K562 (cell line): ENCODE data around the gene ZNF513. TPM values are rescaled to one million over a fixed set of nuclear protein-coding genes. Genes with fewer than 3 reads are reported as not detected.
A peak's percentile ranks its signal among the peaks of the same experiment; 100 is the strongest.

Experiments
- ELK1 ChIP-seq: sonication (generic); formaldehyde crosslinking; IDR thresholded peaks from 2 replicates; pipeline ENCODE4 v1.8.1; 2022; ENCODE audit warnings: missing genetic modification reagents
- FOXM1 ChIP-seq, 2 experiments: fragments of 450-650 bp in 1 of 2; sonication (generic) in 1 of 2; formaldehyde crosslinking in 1 of 2; IDR thresholded peaks; 2 replicates each; pipeline versions ENCODE4 v1.6.1 to v1.9.0; 2017 to 2022; ENCODE audit warnings: low read depth in 2 of 2, mild to moderate bottlenecking in 2 of 2, missing genetic modification reagents in 1 of 2, moderate library complexity in 1 of 2
- HDAC8 ChIP-seq: fragments of 450-650 bp; IDR thresholded peaks from 2 replicates; pipeline ENCODE4 v1.6.1; 2016; ENCODE audit warnings: mild to moderate bottlenecking, missing genetic modification characterization, moderate library complexity, missing compliant biosample characterization
- PHTF2 ChIP-seq: fragments of 250-450 bp; sonication (Bioruptor Pico); IDR thresholded peaks from 2 replicates; pipeline ENCODE4 v1.5.0; 2021; ENCODE audit warnings: mild to moderate bottlenecking
- SRF ChIP-seq, 2 experiments: fragments of 250-450, 450-650 bp in 1 of 2; sonication (Bioruptor Pico) in 1 of 2; sonication (generic) in 1 of 2; formaldehyde crosslinking; IDR thresholded peaks; 2 replicates each; pipeline versions ENCODE4 v1.5.0 to v1.5.1; 2020 to 2022; ENCODE audit warnings: mild to moderate bottlenecking in 1 of 2, missing genetic modification reagents in 1 of 2
- XRCC5 ChIP-seq: fragments of 200-400 bp; formaldehyde crosslinking; IDR thresholded peaks from 2 replicates; pipeline ENCODE4 v1.6.1; 2017; ENCODE audit warnings: low read depth, mild to moderate bottlenecking, low read length
- ZBTB11 ChIP-seq, 3 experiments: fragments of 200-800 bp in 1 of 3; fragments of 250-450 bp in 1 of 3; fragments of 450-650 bp in 1 of 3; sonication (Bioruptor Pico) in 1 of 3; sonication (Bioruptor generic) in 1 of 3; formaldehyde crosslinking in 1 of 3; IDR thresholded peaks; 2 replicates each; pipeline versions ENCODE4 v1.6.1 to v1.8.0; 2016 to 2022; ENCODE audit warnings: mild to moderate bottlenecking in 2 of 3, missing genetic modification characterization in 2 of 3, missing compliant biosample characterization in 1 of 3, moderate library complexity in 1 of 3
- ZNF707 ChIP-seq: fragments of 250-450 bp; sonication (Bioruptor Pico); conservative IDR thresholded peaks from 2 replicates; pipeline ENCODE4 v1.8.0; 2022; ENCODE audit warnings: inconsistent platforms, mild to moderate bottlenecking, moderate library complexity
- polyA plus RNA-seq, 8 experiments: library from polyadenylated mRNA; depleted of rRNA in 4 of 8; stranded (reverse) in 5 of 8; unstranded in 3 of 8; fragments of >200 nt; fragmentation: Nextera tagmentation in 2 of 8; fragmentation: Illumina TruSeq in 1 of 8; extraction: Ambion mirVana in 2 of 8; extraction: Trizol in 1 of 8; gene quantifications; 2 replicates each; pipeline versions ENCODE4 v1.2.1 to v1.2.3, GENCODE V29; 2011 to 2014; ENCODE audit warnings: inconsistent platforms in 1 of 8, missing spikeins in 1 of 8
- total RNA-seq, 7 experiments: library from RNA; depleted of rRNA in 6 of 7; stranded (reverse); fragments of >200 nt in 6 of 7; fragmentation: Illumina TruSeq in 2 of 7; extraction: Trizol in 2 of 7; gene quantifications; 2 replicates each; pipeline versions ENCODE4 v1.2.1 to v1.2.3, GENCODE V29; 2011 to 2021; ENCODE audit warnings: low replicate concordance in 1 of 7
- TF ChIP-seq, protein P1 (sequence below): fragments of 250-450 bp; sonication (Bioruptor Pico); IDR thresholded peaks from 2 replicates; pipeline ENCODE4 v1.5.1; 2021; ENCODE audit warnings: mild to moderate bottlenecking
- TF ChIP-seq, protein P2 (sequence below): fragments of 250-450 bp; sonication (Bioruptor Pico); IDR thresholded peaks from 2 replicates; pipeline ENCODE4 v1.4.0; 2020; ENCODE audit warnings: borderline replicate concordance
- TF ChIP-seq, protein P3 (sequence below): fragments of 450-650 bp; conservative IDR thresholded peaks from 2 replicates; pipeline ENCODE4 v1.6.1; 2016; ENCODE audit warnings: missing genetic modification characterization, low read depth, mild to moderate bottlenecking, control low read depth, missing compliant biosample characterization

The ZNF513 gene
- total and polyA plus RNA-seq, 9 of the 15 experiments (the other 6 are each of a cell fraction or from before 2014, with no cell fraction given) = 0.04 to 13.6 (median 4.4) TPM

DNA sequence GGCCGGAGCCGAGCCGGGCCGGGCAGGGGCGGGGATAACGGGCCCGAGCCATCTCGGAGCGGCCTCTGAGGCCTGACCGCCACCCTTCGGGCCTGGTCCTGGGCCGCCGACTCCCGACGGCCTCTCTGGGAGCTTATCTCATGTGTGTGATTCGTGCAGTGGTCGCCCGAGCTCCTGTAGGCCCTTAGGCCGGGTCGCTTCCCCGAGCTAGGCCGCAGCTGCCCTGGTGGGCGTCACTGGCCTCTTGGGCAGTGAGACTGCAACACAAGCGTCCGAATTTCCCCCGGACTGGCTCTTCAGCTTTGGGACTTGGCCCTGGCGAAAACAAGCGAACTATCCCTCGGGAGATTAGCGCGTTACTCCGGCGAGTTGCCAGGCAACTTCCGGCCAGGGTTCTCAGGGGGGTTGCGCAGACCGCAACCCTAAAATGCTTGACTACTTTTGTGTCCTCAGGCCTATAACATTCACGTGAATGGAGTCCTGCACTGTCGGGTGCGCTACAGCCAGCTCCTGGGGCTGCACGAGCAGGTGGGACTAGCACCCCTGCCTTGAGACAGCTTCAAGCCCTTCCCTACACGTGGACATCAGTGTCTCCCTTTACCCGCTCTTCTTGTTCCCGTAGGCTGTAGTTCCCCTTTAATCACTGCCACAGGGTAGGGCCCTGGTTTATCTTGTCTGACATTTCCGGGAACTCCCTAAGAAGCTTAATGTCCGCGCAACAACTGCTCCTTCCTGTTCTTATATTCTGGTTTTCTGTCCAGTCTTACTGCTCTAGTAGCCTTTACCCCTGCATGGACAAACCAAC is 9.5 kb downstream of the ZNF513 start (continued):
- TF ChIP-seq ZBTB11 (CRISPR knock-in tag; IDR thresholded peaks at IDR 0.05) (peak in 1 of 3 experiments; percentile 22; a peak in 1 of 6 replicates), SRF (CRISPR knock-in tag; IDR thresholded peaks at IDR 0.05) (no peak; a peak in 1 of 4 replicates), ELK1 (no peak), PHTF2 (CRISPR knock-in tag) (no peak), XRCC5 (no peak), FOXM1 (IDR thresholded peaks at IDR 0.05; ENCODE audit: low read depth) (no peak), FOXM1 (CRISPR knock-in tag; IDR thresholded peaks at IDR 0.05; ENCODE audit: low read depth) (no peak), ZNF707 (CRISPR knock-in tag) (no peak), HDAC8 (tag) (no peak)
- TF ChIP-seq, protein P1, sequence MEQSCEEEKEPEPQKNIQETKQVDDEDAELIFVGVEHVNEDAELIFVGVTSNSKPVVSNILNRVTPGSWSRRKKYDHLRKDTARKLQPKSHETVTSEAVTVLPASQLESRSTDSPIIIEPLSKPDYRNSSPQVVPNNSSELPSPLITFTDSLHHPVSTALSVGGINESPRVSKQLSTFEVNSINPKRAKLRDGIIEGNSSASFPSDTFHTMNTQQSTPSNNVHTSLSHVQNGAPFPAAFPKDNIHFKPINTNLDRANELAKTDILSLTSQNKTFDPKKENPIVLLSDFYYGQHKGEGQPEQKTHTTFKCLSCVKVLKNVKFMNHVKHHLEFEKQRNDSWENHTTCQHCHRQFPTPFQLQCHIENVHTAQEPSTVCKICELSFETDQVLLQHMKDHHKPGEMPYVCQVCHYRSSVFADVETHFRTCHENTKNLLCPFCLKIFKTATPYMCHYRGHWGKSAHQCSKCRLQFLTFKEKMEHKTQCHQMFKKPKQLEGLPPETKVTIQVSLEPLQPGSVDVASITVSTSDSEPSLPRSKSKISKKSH (CRISPR knock-in tag) = no peak
- TF ChIP-seq, protein P2, sequence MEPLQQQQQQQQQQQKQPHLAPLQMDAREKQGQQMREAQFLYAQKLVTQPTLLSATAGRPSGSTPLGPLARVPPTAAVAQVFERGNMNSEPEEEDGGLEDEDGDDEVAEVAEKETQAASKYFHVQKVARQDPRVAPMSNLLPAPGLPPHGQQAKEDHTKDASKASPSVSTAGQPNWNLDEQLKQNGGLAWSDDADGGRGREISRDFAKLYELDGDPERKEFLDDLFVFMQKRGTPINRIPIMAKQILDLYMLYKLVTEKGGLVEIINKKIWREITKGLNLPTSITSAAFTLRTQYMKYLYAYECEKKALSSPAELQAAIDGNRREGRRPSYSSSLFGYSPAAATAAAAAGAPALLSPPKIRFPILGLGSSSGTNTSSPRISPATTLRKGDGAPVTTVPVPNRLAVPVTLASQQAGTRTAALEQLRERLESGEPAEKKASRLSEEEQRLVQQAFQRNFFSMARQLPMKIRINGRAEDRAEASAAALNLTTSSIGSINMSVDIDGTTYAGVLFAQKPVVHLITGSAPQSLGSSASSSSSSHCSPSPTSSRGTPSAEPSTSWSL = no peak
- TF ChIP-seq, protein P3, sequence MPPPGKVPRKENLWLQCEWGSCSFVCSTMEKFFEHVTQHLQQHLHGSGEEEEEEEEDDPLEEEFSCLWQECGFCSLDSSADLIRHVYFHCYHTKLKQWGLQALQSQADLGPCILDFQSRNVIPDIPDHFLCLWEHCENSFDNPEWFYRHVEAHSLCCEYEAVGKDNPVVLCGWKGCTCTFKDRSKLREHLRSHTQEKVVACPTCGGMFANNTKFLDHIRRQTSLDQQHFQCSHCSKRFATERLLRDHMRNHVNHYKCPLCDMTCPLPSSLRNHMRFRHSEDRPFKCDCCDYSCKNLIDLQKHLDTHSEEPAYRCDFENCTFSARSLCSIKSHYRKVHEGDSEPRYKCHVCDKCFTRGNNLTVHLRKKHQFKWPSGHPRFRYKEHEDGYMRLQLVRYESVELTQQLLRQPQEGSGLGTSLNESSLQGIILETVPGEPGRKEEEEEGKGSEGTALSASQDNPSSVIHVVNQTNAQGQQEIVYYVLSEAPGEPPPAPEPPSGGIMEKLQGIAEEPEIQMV (tag) = no peak
